LoVo (cell line): Measurements from ENCODE around the gene RNPEPL1.
A peak's percentile ranks its signal among the peaks of the same experiment; 100 is the strongest.

Experiments
- DNase-seq: peaks from one replicate; pipeline ENCODE4 v3.0.0-alpha.2; 2016; ENCODE audit warnings: low spot score

The RNPEPL1 gene

DNA sequence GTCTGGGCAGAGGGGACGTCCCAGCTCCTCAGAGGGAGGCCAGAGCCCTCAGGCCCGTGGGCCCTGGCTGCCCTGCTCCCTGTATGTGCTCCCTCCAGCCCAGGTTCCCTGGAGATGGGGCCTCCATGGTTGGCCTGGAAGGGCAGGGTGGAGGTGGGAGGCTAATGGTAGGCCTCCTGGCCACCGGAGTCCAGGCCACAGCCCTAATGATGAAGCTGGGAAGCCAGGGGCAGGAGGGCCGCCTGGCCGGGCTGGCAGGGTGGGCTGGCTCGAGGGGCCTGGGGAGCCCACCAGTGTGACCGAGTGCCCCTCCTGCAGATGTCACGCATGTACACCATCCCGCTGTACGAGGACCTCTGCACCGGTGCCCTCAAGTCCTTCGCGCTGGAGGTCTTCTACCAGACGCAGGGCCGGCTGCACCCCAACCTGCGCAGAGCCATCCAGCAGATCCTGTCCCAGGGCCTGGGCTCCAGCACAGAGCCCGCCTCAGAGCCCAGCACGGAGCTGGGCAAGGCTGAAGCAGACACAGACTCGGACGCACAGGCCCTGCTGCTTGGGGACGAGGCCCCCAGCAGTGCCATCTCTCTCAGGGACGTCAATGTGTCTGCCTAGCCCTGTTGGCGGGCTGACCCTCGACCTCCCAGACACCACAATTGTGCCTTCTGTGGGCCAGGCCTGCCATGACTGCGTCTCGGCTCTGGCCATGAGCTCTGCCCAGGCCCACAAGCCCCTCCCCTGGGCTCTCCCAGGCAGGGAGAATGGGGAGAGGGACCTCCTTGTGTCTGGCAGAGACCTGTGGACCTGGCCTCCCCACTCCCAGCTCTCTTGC is 9.2 kb downstream of the RNPEPL1 start:
- no peak for DNase-seq

GRCh38 chr2:240578110-240578450 is 9.8 kb downstream of the RNPEPL1 start:
- no peak for DNase-seq

DNA sequence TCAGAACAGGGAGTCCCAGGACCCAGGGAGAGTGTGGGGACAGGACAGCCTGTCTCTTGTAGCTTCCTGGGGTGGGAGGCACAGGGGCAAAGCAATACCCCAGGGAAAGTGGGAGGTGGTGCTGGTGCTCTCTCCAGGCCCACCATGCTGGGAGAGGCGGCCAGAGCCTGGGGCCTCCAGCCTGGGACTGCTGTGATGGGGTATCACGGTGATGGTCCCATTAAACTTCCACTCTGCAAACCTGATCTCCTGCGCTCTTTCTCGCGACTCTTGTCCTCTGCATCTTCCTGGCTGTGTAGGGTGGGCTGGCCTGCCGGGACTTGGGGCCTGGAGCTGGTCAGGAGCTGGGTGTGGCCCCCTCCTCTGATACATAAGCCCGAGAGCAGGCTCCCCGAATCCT is 10.2 kb downstream of the RNPEPL1 start:
- no peak for DNase-seq

DNA sequence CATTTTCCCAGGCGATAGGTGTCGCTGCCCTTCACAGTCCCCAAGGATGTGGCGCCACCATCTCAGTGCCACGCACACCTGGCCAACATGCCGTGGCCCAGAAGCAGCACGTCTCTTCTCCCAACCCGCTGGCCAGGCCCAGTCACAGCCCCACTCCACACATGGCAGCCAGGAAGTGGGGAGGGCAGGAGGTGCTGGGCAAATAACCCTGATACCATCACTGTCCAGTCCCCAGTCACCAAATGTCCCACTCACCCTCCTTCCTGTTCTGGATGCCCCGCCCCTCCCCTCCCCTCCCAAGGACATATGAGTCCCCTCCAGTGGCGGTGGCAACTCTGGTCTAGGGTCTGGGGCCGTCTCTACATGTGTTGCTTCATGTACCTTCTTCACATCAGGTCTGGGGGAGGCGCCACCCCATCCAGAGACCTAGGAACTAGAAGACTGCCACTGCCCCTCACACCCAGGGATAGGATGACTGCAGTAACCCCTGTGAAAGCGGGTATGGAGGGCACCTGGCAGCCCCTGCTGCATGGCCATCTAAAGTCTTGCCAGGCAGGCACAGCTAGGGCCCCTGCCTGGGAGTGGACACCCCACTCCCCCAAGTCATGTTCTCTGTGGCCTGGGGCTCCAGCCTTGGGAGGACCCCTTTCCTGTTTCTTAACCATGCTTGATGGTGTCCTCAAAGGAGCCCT is 10.9 kb downstream of the RNPEPL1 start:
- no peak for DNase-seq

- peak; percentile 84 for DNase-seq
These were observed 11.7 kb downstream of the RNPEPL1 start for GRCh38 chr2:240579771-240580614.

- no peak for DNase-seq
These were observed 13.5 kb downstream of the RNPEPL1 start for GRCh38 chr2:240581811-240582210.

GRCh38 chr2:240582781-240583180 is 14.5 kb downstream of the RNPEPL1 start:
- DNase-seq, result no peak

DNA sequence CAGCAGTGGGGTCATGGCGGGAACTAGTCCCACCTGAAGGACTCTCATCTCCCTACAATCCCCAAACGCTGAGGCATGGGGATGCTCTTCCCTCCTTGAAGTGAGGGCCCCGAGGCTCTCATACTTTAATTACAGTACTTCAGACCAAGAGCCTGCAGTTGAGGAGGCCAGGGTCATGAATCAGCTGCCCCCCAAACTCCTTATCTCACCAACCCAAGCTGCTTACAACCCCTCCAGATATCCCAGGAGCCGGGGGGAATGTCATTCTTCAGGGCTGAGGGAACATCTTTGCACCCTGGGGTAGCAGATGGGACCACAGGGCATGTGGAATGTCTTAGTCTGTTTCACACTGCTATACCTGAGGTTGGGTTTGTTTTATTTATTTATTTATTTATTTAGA is 15.5 kb downstream of the RNPEPL1 start:
- DNase-seq, result no peak

DNA sequence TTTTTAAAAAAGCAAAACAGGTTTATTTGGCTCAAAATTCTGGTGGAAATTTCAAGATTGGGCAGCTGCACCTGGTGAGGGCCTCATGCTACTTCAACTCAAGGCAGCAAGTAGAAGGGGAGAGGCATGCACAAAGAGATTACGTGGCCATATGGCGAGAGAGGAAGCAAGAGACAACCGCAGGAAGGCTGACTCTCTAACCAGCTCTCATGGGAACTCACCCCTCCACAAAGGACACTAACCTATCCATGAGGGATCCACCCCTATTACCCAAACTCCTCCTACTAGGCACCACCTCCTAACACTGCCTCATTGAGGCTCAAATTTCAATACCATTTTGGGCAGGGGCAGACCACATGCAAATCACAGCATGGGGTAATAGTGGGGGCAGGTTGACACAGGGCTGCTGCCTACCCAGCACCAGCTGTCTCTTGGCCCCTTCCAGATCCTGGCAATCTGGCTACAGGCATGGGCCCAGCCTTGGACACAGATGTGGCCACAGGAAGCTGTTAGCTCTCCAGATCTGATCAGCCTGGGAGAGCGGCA is 16.3 kb downstream of the RNPEPL1 start:
- DNase-seq, result no peak

DNA sequence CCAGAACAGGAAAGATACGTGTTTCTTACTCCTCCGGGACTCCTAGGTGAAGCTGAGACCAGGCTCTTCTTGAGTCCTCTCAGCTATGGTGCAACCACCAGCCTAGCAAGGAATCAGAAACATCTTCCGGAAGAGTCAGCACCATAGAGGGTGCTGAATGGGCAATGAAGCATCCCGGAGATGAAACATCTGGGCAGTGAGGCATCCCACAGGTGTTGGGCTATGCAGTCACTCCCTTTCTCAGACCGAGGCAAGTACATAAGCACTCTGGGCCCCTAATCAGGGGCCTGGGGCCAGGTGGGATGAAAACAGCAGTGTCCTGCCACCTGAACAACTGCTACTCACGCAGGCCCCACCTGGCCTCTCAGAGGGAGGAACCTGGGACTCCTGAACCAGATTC is 16.8 kb downstream of the RNPEPL1 start:
- no peak for DNase-seq

GRCh38 chr2:240585681-240586197 is 17.5 kb downstream of the RNPEPL1 start:
- no peak for DNase-seq

- DNase-seq, result peak; percentile 97
These were observed 18.1 kb downstream of the RNPEPL1 start, which contains the start of gene CAPN10 for GRCh38 chr2:240586198-240586918. Gene CAPN10 (plus strand): TSS chr2:240586734. CDS start chr2:240586912, 178 bp downstream.

GRCh38 chr2:240586919-240587800 is 18.9 kb downstream of the RNPEPL1 start:
- no peak for DNase-seq

- DNase-seq, result no peak
These were observed 19.8 kb downstream of the RNPEPL1 start for GRCh38 chr2:240588006-240588655.

GRCh38 chr2:240588669-240589068 is 20.4 kb downstream of the RNPEPL1 start:
- DNase-seq, result no peak

- DNase-seq, result no peak
These were observed 21.1 kb downstream of the RNPEPL1 start for GRCh38 chr2:240589375-240589774.

DNA sequence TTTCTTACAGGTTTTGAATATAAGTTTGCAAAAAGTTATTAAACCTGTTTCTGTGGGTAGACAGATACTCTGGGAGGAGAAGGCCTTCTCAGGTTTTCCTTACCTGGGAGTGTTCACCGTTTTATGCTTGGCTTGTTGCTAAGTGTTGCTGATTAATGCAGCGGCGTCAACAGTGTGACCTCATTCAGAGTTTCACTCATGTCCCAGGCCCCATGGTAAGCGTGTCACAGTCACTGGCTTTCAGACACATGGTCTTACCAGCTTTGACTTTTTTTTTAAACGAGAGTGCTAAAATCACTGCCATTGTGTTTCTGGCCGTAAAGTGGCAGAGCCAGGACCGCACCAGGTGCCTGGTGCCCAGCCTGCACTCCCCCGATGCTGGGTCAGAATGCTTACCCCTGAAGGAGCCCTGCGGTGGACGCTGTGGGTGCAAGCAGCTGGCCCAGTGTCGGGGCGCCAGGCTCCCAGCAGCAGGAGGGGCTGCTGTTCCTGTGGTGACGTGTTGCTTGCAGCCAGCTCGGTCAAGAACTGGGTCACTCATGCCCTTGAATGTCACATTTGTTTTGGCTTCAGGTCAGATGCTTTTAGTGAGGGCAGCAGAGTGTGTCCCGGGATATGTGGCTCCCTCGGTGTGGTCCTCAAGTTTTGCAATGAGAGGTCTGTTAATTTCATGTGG is 21.7 kb downstream of the RNPEPL1 start:
- DNase-seq, result no peak

GRCh38 chr2:240590681-240591111 is 22.4 kb downstream of the RNPEPL1 start:
- DNase-seq, result no peak

DNA sequence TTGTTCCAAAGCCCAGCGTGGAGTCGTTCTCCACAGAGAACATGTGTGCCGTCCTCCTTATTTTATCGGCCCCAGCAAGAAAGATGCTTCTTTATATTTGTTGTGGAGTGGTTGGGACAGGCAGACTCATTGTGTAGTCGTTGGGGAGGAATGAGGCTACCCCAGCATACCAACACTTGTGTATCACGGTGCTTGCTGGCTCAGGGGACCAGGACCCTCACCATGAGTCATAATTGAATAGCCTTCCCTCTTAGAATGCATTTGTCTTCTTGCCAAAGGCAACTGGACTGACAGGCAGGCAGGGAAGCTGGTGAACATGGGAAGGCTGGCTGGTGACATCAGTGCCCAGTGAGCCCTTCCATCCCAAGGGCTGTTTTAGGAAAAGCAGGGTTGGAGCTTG is 22.9 kb downstream of the RNPEPL1 start:
- no peak for DNase-seq
